ENCODE measurements around the gene HEPACAM.

DNA sequence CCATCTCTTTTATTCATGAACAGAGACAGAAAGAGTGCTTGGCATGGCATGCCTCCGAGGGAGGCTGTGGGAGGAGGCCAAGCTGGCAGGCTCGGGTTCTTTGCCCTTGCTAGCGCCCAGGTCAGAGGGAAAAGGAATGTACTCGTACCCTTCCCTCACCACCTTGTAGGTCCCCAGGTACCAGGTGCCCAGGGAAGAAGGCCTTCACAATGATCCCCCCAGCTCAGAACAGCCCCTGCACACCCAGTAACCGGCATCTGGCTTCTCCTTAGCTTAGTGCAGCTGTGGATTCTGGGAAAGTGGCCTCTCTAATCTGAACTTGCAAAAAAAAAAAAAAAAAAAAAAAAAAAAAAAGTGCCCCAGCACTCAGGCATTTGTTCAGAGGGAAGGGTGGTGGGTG lies 15.5 kb downstream of the HEPACAM start:
- TF ChIP-seq CTCF (IDR thresholded peaks at IDR 0.05) (no peak), POLR2A (IDR thresholded peaks at IDR 0.05) (no peak)
